Activated naive CD8-positive, alpha-beta T cell treated with anti-CD3 and anti-CD28 coated beads, Interleukin-2, amount 50 U/mL, for 16 hours (primary cell): ENCODE measurements around the gene CSNK2A3.
"Not testable (repeated sequence)": the region's sequence is repeated elsewhere in the genome, so short reads cannot be mapped to it uniquely, and the experiment has no call there.

Source experiments
- DNase-seq: peaks from one replicate; pipeline ENCODE4 v3.0.0-alpha.2; 2020; ENCODE audit warnings: low read depth, low spot score

The CSNK2A3 gene

GRCh38 chr11:11352878-11353277 is at the start of gene CSNK2A3:
TSS of gene CSNK2A3 (minus strand) at chr11:11353250. CDS start at chr11:11353119, 131 bp downstream.
- DNase-seq, result not testable (repeated sequence)

DNA sequence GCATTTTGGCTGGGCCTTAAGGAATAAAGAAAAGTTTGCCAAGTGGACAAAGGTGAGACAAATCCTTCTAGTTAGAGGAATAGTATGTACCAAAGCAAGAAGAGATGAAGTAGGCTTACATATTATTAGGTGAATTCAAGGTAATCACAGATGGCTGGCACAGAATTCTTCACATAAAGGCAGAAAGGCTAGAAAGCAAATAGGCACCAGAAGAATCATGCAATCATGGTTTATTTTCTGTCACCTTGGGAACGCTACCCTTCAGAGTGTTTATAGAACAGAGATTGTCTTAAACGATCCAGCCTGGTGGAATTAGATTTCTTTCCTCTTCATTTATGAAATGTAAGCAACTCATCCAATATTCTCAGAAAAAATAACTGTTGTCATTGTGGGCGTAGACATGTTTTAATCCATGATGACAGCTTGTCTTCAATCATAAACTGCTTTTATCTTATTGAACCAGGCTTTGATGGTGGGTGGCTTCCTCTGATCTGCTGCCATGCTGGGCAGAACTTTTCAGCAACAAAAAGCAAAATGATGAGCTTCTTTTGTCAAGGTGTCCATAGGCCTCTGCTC is 49.0 kb upstream of the CSNK2A3 start:
- DNase-seq, result no peak

- no peak for DNase-seq
These were observed 47.7 kb upstream of the CSNK2A3 start for GRCh38 chr11:11400635-11401232.

DNA sequence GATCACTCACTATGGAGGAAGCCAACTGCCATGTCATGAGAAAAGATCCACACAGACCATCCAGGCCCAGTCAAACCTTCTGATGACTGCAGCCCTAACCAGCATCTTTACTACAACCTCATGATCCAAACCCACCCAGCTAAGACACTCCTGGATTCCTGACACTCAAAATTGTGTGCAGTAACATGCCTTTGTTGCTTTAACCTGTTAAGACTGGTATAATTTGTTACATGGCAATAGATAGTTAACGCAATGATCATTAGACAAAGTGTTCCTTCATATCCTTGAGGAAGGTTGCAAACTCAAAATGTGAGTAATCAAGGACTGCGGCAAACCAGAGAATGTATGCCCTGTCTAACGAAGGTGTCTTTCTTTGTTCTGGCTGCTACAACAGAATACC is 47.1 kb upstream of the CSNK2A3 start:
- no peak for DNase-seq

- DNase-seq, result no peak
These were observed 44.7 kb upstream of the CSNK2A3 start for GRCh38 chr11:11397781-11398180.

- no peak for DNase-seq
These were observed 44.0 kb upstream of the CSNK2A3 start for GRCh38 chr11:11397036-11397415.

DNA sequence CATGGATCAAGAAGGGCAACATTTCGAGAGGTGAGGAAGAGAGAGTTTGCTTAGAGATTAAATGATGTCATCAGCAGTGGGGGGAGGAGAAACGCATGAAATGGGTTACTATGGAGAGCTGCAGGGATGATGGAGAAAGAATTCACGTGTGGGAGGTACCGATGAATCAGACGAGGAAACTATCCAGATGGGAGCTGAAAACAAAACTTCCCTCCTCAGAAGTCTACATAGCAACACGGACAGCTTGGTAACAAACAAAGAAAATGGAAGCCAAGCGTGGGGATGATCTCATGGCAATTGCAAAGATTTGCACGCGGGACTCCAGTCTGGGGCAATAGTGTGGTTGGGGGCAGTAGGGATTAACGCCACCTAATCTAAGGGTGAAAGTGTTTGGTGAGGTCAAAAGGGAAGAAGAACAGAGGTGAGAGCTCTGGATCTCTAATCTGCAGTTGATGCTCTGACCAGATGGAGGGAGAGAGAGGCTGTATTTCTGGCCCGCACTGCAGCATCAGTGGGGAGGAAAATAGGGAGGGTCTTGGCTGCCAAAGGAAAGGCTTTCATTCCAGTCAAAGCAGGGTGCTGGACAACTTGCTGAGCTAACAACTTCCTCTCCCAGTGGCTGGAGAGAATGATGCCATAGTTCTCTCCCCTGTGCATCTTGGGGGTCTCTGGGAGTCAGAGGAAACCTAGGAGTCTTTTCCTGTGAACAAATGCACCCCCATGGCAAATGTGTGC is 43.4 kb upstream of the CSNK2A3 start:
- no peak for DNase-seq

GRCh38 chr11:11395126-11395525 is 42.1 kb upstream of the CSNK2A3 start:
- DNase-seq, result no peak

- DNase-seq, result no peak
These were observed 41.2 kb upstream of the CSNK2A3 start for GRCh38 chr11:11394241-11394640.

GRCh38 chr11:11391796-11392463 is 38.9 kb upstream of the CSNK2A3 start:
- DNase-seq, result no peak

- no peak for DNase-seq
These were observed 38.1 kb upstream of the CSNK2A3 start for GRCh38 chr11:11391169-11391568.

GRCh38 chr11:11390068-11390771 is 37.2 kb upstream of the CSNK2A3 start:
- no peak for DNase-seq

GRCh38 chr11:11389238-11389637 is 36.2 kb upstream of the CSNK2A3 start:
- no peak for DNase-seq

GRCh38 chr11:11387622-11388305 is 34.7 kb upstream of the CSNK2A3 start:
- DNase-seq, result no peak

DNA sequence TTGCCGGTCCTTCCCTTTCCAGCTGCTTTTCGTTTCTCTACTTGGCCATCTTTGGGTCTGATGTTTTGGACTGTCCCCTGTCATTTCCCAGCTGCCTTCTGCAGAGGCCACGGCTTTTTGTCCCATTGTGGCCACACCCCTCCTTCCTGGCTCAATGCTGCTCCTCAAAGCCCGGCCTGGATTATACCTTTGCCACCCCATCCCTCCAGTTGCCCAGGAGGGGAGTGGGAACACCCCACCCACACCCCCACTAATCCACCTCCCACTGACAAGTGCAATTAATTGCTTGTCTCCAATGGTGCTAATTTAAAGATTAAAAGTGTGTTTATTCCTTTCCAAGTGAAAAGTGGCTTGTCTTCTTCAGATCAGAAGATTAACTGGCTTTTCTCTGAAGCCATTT is 34.2 kb upstream of the CSNK2A3 start:
- no peak for DNase-seq

DNA sequence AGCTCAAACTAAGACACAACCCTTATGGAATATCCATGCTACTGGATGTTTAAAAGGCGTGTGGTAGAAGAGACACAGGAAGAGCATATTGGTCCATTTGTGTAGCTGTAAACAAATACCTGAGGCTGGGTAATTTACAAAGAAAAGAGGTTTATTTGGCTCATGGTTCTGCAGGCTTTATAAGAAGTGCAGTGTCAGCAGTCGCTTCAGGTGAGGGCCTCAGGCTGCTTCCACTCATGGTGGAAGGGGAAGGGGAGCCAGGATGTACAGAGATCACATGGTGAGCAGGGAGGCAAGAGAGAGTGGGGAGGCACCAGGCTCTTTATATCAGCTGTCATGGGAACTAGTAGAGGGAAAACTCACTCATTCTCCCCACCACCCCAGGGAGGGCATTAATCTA is 31.8 kb upstream of the CSNK2A3 start:
- no peak for DNase-seq

- no peak for DNase-seq
These were observed 30.9 kb upstream of the CSNK2A3 start for GRCh38 chr11:11383995-11384394.

DNA sequence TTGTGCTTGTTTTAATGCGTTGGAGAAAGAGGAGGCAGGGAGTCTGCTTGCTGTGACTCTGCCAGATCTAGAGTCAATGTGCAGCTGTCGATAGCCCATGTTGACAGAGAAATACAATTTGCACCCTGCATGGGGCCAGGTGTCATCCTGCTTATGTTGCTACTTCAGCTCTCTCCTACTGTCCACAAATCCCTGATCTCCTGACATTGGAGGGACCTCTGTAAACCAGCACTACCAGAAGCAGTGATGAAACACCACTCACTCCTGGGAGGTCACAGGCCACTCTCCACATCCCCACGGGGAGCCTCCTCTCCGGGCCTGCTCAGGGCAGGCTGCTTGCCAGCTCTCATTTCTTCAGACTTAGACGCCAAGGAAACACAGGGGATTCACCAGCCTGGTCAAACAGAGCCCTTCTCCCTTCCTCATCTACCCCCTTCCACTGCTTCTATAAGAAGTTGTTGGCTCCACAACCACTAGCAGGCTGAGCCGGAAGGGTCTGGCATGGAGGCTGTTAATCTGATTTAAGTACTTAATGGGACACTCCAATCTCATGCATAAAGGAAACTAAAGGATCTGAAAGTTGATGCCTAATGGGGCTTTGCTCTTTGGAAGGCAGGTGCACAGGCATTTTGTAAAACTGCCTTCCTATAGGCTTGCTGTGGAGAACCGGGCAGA is 29.9 kb upstream of the CSNK2A3 start:
- no peak for DNase-seq

DNA sequence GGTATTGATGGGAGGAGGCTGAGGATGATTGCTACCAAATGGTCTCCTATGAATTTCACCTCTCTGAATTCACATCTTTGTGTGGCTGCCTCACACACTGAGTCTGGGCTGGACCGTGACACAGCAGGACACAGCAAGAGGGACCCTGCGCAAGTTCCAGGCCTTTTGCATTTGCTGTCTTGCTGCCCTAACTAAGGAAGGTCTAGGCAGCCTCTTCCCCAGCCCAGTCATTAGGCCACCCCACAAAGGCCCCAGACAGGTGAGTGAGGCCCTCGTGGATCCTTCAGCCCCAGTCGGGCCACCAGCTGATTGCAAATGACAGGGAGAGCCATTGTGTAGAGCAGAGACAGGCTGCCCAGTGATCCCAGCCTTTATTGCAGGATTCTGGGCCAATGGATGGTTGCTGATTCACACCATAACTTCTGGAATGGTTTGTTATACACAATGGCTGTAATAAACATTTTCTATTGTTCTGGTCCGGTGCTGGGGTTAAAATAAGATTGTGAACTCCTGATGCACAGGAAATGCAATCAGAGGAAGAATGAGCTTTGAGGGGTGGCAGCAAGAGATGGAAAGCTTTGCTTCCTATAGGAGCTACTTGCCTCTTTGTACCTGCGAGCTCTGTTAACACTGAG is 28.5 kb upstream of the CSNK2A3 start:
- DNase-seq, result no peak

GRCh38 chr11:11380883-11381282 is 27.8 kb upstream of the CSNK2A3 start:
- no peak for DNase-seq
